ENCODE data around the gene RXFP2.

RXFP2 gene

DNA sequence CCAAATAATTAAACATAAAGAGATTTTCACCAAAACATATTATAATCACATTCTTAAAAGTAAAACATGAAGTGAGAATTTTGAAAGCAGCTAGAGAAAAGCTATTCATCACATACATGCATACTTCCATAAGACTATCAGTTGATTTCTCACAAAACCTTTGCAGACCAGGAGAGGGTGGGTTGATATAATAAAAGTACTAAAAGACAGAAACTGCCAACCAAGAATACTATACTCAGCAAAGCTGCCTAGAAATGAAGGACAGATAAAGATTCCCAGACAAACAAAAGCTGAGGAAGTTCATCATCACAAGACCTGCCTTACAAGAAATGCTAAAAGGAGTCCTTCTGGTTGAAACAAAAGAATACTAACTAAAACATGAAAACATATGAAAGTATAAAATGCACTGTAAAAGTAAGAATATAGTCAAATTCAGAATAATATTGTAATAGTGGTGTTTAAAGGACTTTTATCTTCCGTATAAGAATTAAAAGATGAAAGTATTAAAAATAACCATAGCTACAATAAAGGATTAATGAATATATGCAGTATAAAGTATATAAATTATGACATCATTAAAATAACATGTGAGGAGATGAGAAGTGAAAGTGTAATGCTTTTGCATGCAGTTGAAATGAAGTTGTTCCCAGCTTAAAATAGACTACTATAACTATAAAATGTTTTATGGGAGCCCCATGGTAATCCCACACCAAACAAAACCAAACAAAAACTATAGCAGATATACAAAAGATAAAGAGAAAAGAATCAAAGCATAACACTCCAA lies 76.2 kb downstream of the RXFP2 start:
- Histone ChIP-seq H3K4me3 (ENCODE audit: low read depth in 1 of 2, low read length in 2 of 2) (no peak overlapping the region), H3K36me3 (ENCODE audit: control insufficient read depth in 1 of 2, insufficient read depth in 2 of 2, low read length in 2 of 2) (no peaks in the 10 kb centered on the region), H3K9me3 (ENCODE audit: control insufficient read depth in 1 of 2, low read length in 2 of 2) (peaks cover 3 to 11% of the 10 kb centered on the region in 2 donors), H3K27me3 (ENCODE audit: control insufficient read depth in 1 of 2, insufficient read depth in 2 of 2, low read length in 2 of 2) (no peaks in the 10 kb centered on the region), H3K27ac (ENCODE audit: low read depth, low read length) (no peak overlapping the region), H3K4me1 (ENCODE audit: control insufficient read depth in 1 of 2, insufficient read depth in 2 of 2, low read length in 2 of 2) (no peaks in the 10 kb centered on the region), H3K9ac (ENCODE audit: low read depth in 1 of 2, low read length in 2 of 2) (no peak overlapping the region)

DNA sequence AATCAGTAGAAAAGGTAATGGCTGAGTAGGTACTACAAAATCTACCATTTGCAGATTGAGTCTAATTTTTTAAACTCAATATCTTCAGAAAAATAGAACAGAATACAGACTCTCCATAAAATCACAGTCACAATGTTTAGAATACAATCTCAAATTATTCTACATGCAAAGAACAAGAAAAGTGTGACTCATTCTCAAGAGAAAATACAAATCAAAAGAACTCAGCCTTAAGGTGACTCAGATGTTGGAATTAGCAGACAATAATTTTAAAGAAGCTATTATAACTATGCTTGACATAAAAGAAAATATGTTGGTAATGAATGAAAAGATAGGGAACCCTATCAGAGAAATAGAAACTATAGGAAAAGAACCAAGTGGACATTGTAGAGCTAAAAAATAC lies 78.9 kb downstream of the RXFP2 start:
- no peaks in the 10 kb centered on the region for H3K4me1 ChIP-seq (ENCODE audit: control insufficient read depth in 1 of 2, insufficient read depth in 2 of 2, low read length in 2 of 2)
- no peak overlapping the region for H3K4me3 ChIP-seq (ENCODE audit: low read depth in 1 of 2, low read length in 2 of 2)
- no peaks in the 10 kb centered on the region for H3K36me3 ChIP-seq (ENCODE audit: control insufficient read depth in 1 of 2, insufficient read depth in 2 of 2, low read length in 2 of 2)
- no peaks in the 10 kb centered on the region for H3K27me3 ChIP-seq (ENCODE audit: control insufficient read depth in 1 of 2, insufficient read depth in 2 of 2, low read length in 2 of 2)
- H3K9me3 ChIP-seq (ENCODE audit: control insufficient read depth in 1 of 2, low read length in 2 of 2), result peaks cover 3 to 11% of the 10 kb centered on the region in 2 donors
- H3K27ac ChIP-seq (ENCODE audit: low read depth, low read length), result no peak overlapping the region
- no peak overlapping the region for H3K9ac ChIP-seq (ENCODE audit: low read depth in 1 of 2, low read length in 2 of 2)

DNA sequence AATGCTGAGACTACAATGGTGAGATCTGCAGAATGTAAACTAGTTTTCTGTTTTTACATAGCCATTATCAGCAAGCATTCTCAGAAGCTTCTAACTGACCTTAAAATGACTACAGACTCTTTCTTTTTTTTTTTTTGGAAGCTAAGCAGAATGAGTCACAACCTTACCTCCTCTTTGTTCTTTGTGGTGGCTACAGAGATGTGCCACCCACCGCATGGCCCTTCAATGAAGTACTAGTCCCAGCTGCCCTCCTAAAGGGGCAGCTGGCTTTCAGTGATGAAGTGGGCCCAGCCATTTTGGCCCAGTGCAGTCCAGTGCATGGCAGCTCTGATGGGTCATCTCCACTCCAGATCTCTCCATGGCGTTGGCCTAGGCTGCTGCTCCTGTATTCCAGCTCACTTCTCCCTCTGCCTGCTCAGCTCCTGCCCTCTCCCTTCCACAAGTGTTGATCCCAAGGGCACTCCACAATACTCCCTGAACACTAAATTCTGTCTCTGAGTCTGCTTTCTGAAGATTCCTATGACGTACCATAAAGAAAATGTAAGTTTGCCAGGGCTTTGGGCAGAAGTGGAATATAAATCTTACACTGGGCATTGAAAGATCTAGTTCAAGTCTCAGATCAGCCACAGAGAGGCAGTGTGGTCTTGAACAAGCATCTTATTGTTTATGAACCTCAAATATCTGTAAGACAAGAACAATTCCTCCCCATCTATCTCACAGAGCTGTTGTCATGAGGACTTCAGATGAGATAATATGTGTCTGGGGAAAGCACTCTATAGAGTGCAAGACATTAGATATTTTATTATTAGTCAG lies 85.6 kb downstream of the RXFP2 start:
- no peaks in the 10 kb centered on the region for H3K27me3 ChIP-seq (ENCODE audit: control insufficient read depth in 1 of 2, insufficient read depth in 2 of 2, low read length in 2 of 2)
- no peaks in the 10 kb centered on the region for H3K4me1 ChIP-seq (ENCODE audit: control insufficient read depth in 1 of 2, insufficient read depth in 2 of 2, low read length in 2 of 2)
- H3K4me3 ChIP-seq (ENCODE audit: low read depth in 1 of 2, low read length in 2 of 2), result no peak overlapping the region
- H3K9me3 ChIP-seq (ENCODE audit: control insufficient read depth in 1 of 2, low read length in 2 of 2), result no peaks in the 10 kb centered on the region
- H3K36me3 ChIP-seq (ENCODE audit: control insufficient read depth in 1 of 2, insufficient read depth in 2 of 2, low read length in 2 of 2), result no peaks in the 10 kb centered on the region
- H3K27ac ChIP-seq (ENCODE audit: low read depth, low read length), result no peak overlapping the region
- H3K9ac ChIP-seq (ENCODE audit: low read depth in 1 of 2, low read length in 2 of 2), result no peak overlapping the region

DNA sequence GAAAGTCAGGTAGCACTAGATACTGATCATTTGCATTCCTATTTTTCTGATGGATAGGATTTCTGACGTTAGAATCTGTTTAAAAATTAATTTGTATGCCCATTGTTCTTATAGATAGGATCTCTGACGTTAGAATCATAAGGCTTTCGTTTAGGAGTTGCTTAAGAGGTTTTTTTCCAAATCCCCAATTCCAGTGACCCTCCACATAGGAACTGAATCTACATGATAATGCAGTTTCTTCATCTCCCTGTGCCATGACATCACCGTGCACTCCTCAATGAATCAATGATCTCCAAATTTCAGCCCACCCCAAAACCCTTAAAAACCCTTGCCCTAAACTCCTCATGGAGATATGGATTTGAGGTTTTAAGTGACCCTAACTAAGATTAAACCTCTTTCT lies 87.2 kb downstream of the RXFP2 start:
- H3K9ac ChIP-seq (ENCODE audit: low read depth in 1 of 2, low read length in 2 of 2), result no peak overlapping the region
- H3K27me3 ChIP-seq (ENCODE audit: control insufficient read depth in 1 of 2, insufficient read depth in 2 of 2, low read length in 2 of 2), result no peaks in the 10 kb centered on the region
- H3K4me1 ChIP-seq (ENCODE audit: control insufficient read depth in 1 of 2, insufficient read depth in 2 of 2, low read length in 2 of 2), result no peaks in the 10 kb centered on the region
- H3K9me3 ChIP-seq (ENCODE audit: control insufficient read depth in 1 of 2, low read length in 2 of 2), result no peaks in the 10 kb centered on the region
- no peak overlapping the region for H3K4me3 ChIP-seq (ENCODE audit: low read depth in 1 of 2, low read length in 2 of 2)
- no peaks in the 10 kb centered on the region for H3K36me3 ChIP-seq (ENCODE audit: control insufficient read depth in 1 of 2, insufficient read depth in 2 of 2, low read length in 2 of 2)
- no peak overlapping the region for H3K27ac ChIP-seq (ENCODE audit: low read depth, low read length)

DNA sequence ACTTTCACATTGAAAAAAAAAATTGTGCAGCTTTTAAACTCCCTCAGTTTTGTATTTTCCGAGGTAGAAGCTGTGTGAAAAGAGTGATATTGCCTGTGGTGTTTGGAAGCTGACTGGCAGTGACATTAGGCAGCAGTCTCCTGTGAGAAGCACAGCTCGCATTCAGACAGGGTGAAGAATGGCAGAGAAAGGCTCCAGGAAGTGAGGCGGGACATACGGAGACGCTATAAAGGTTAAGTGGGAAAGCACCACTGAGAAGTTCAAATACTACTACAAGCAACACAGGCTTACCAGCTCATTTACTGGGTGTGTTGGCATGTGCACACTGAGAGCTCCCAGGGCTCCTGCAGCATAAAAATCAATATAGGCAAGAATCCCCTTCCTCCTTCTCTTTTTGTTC lies 88.4 kb downstream of the RXFP2 start:
- Histone ChIP-seq H3K9me3 (ENCODE audit: control insufficient read depth in 1 of 2, low read length in 2 of 2) (no peaks in the 10 kb centered on the region), H3K36me3 (ENCODE audit: control insufficient read depth in 1 of 2, insufficient read depth in 2 of 2, low read length in 2 of 2) (no peaks in the 10 kb centered on the region), H3K27ac (ENCODE audit: low read depth, low read length) (no peak overlapping the region), H3K9ac (ENCODE audit: low read depth in 1 of 2, low read length in 2 of 2) (no peak overlapping the region), H3K4me3 (ENCODE audit: low read depth in 1 of 2, low read length in 2 of 2) (no peak overlapping the region), H3K27me3 (ENCODE audit: control insufficient read depth in 1 of 2, insufficient read depth in 2 of 2, low read length in 2 of 2) (no peaks in the 10 kb centered on the region), H3K4me1 (ENCODE audit: control insufficient read depth in 1 of 2, insufficient read depth in 2 of 2, low read length in 2 of 2) (no peaks in the 10 kb centered on the region)

DNA sequence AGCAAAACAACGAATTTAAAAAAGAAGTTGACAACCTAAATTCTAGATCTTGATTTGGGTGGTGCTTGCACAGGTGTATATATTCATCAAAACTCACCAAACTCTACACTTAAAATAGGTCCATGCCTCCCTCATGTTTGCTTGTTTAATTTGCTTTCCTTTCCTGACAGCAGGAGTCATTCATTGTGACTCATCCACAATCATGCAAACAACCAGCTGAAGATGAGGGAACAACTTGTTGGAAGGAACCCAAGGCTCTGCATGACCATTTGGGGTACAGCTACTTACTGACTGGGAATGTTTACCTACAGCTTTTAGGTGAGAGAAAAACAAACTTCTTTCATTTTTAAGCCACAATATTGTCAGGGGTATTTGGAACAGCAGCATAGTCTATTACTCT lies 96.6 kb downstream of the RXFP2 start:
- Histone ChIP-seq H3K36me3 (ENCODE audit: control insufficient read depth in 1 of 2, insufficient read depth in 2 of 2, low read length in 2 of 2) (no peaks in the 10 kb centered on the region), H3K9ac (ENCODE audit: low read depth in 1 of 2, low read length in 2 of 2) (no peak overlapping the region), H3K27ac (ENCODE audit: low read depth, low read length) (no peak overlapping the region), H3K4me3 (ENCODE audit: low read depth in 1 of 2, low read length in 2 of 2) (no peak overlapping the region), H3K9me3 (ENCODE audit: control insufficient read depth in 1 of 2, low read length in 2 of 2) (no peaks in the 10 kb centered on the region), H3K4me1 (ENCODE audit: control insufficient read depth in 1 of 2, insufficient read depth in 2 of 2, low read length in 2 of 2) (no peaks in the 10 kb centered on the region), H3K27me3 (ENCODE audit: control insufficient read depth in 1 of 2, insufficient read depth in 2 of 2, low read length in 2 of 2) (peaks cover 0 to 5% of the 10 kb centered on the region in 2 donors)

DNA sequence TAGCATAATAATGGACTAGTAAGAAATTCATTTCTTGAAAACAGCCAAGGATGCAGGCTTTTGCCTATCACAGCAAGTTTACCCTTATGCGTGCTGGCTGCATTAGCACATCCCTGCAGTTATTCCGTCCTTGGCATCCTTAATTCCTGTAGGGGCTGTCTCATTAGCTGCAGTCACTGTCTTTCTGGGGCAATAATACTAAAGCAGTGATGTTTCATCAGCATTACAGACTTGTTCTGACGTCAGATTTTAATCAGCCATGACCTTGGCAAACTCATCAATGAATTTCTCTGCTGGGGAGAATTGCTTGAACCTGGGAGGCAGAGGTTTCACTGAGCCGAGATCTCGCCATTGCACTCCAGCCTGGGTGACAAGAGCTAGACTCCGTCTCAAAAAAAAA lies 103.7 kb downstream of the RXFP2 start:
- Histone ChIP-seq H3K27ac (ENCODE audit: low read depth, low read length) (no peak overlapping the region), H3K27me3 (ENCODE audit: control insufficient read depth in 1 of 2, insufficient read depth in 2 of 2, low read length in 2 of 2) (peaks cover 3 to 20% of the 10 kb centered on the region in 2 donors), H3K36me3 (ENCODE audit: control insufficient read depth in 1 of 2, insufficient read depth in 2 of 2, low read length in 2 of 2) (no peaks in the 10 kb centered on the region), H3K4me3 (ENCODE audit: low read depth in 1 of 2, low read length in 2 of 2) (no peak overlapping the region), H3K4me1 (ENCODE audit: control insufficient read depth in 1 of 2, insufficient read depth in 2 of 2, low read length in 2 of 2) (peaks cover 3% of the 10 kb centered on the region in 2 donors), H3K9ac (ENCODE audit: low read depth in 1 of 2, low read length in 2 of 2) (no peak overlapping the region), H3K9me3 (ENCODE audit: control insufficient read depth in 1 of 2, low read length in 2 of 2) (no peaks in the 10 kb centered on the region)

DNA sequence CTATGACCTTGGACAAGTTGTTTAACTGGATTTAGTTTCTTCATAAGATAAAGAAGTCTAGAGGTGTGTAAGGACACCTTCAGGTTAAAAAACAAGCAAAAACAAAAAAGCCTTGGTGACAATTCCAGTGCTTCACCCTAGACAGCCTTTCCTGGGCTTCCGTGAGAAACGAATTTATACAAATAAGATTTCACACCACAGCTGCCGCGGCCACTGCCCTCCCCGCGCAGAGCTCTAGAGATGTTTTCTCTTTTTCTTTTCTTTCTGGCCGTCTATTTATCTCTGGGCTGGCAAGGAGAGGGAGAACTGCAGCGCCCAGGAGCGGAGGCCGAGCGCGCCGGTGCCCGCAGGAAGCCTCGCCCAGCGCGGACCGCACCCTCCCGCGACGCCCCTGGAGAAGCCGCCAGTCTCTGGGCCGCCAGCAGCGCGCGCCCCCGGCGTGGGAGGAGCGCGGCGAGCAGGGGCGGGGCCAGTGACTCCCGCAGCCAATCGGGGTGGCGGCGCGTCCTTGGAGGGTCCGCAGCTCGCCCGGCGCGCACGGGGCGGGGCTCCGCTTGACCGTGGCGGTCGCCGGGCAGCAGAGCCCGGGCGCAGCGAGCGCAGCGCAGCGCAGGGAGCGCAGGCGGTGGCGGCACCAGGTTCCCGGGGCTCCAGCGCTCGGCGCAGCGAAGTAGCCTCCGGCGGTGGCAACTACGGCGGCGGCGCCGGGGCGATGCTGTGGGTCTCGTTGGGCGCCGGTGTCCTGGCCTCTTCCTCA lies 107.0 kb downstream of the RXFP2 start:
- Histone ChIP-seq H3K9ac (ENCODE audit: low read depth in 1 of 2, low read length in 2 of 2) (no peak overlapping the region), H3K27me3 (ENCODE audit: control insufficient read depth in 1 of 2, insufficient read depth in 2 of 2, low read length in 2 of 2) (peaks cover 3 to 18% of the 10 kb centered on the region in 2 donors), H3K9me3 (ENCODE audit: control insufficient read depth in 1 of 2, low read length in 2 of 2) (no peaks in the 10 kb centered on the region), H3K36me3 (ENCODE audit: control insufficient read depth in 1 of 2, insufficient read depth in 2 of 2, low read length in 2 of 2) (no peaks in the 10 kb centered on the region), H3K27ac (ENCODE audit: low read depth, low read length) (no peak overlapping the region), H3K4me1 (ENCODE audit: control insufficient read depth in 1 of 2, insufficient read depth in 2 of 2, low read length in 2 of 2) (peaks cover 3% of the 10 kb centered on the region in 2 donors), H3K4me3 (ENCODE audit: low read depth in 1 of 2, low read length in 2 of 2) (peak overlapping the region; percentile 70 to 72)

DNA sequence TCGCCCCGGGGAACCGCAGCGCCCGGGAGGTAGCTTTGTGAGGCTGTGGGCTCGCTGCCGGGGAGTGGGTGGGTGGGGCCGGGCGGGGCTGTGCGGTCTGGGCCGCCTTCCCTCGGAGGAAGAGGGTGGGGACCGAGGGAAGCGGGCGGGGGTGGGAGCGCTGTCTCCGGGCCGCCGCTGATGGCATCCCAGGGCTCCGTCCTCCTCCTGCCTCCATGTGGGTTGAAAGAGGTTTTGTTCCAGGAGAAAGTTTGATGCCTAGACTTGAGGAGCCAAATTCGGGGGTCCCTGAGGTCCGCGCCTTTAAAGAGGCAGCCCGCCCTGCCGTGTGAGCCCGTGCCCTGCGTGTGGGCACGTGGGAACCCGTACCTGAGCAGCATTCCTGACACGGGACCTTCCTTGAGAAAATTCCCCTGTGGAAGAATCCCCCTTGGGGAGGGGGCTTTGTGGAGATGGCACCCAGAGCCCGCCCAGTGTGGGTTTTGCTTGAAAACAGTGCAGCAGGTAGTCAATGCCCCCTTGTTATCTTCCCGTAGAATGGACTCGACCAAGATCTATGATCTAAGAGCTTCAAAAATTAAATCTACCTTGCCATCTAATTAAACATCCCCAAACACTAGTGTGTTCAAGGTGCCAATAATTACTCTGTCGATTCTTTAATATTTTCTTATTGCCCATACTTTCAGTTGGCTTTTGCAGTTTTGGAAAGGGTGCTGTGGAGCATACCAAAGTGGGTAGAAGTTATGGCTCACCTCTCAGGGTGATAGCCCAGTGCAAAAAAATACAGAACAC lies 107.8 kb downstream of the RXFP2 start:
- peaks cover 3% of the 10 kb centered on the region in 2 donors for H3K4me1 ChIP-seq (ENCODE audit: control insufficient read depth in 1 of 2, insufficient read depth in 2 of 2, low read length in 2 of 2)

More for the DNA sequence above, 107.8 kb downstream of the RXFP2 start:
- Histone ChIP-seq H3K9me3 (ENCODE audit: control insufficient read depth in 1 of 2, low read length in 2 of 2) (no peaks in the 10 kb centered on the region), H3K27me3 (ENCODE audit: control insufficient read depth in 1 of 2, insufficient read depth in 2 of 2, low read length in 2 of 2) (peaks cover 3 to 18% of the 10 kb centered on the region in 2 donors), H3K27ac (ENCODE audit: low read depth, low read length) (no peak overlapping the region), H3K4me3 (ENCODE audit: low read depth in 1 of 2, low read length in 2 of 2) (peak overlapping the region; percentile 70 to 72), H3K36me3 (ENCODE audit: control insufficient read depth in 1 of 2, insufficient read depth in 2 of 2, low read length in 2 of 2) (no peaks in the 10 kb centered on the region), H3K9ac (ENCODE audit: low read depth in 1 of 2, low read length in 2 of 2) (no peak overlapping the region)
